HG03097 (cell line): Measurements from ENCODE around the gene SCAPER.
"Not testable (repeated sequence)": the region's sequence is repeated elsewhere in the genome, so short reads cannot be mapped to it uniquely, and the experiment has no call there.

Experiments used
- ATAC-seq: cut with Tn5 transposase; IDR thresholded peaks from one replicate; pipeline ENCODE4 v1.9.1; 2021; ENCODE audit not compliant: unreplicated experiment, low FRiP score

The SCAPER gene

DNA sequence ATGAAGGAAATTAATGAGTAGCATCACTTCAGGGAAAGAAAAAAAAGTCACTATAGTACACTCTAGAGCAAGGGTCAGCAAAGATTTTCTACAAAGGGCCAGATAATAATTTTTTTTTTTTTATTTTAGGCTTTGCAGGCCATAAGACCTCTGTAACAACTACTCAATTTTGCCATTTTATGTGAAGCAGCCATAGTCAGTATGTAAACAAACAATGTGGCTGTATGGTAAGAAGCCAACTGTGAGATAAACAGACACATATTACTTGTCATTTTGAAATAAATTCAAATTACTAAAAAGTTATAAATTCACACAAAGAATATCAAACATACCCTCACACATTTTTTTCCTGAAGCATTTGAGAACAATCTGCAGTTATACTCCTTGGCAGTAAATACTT lies 40.6 kb downstream of the SCAPER start:
- ATAC-seq, result no peak

GRCh38 chr15:76863693-76864092 lies 41.4 kb downstream of the SCAPER start:
- ATAC-seq, result no peak

- ATAC-seq, result no peak
These were observed 42.0 kb downstream of the SCAPER start for GRCh38 chr15:76863123-76863522.

- ATAC-seq, result no peak
These were observed 43.2 kb downstream of the SCAPER start for GRCh38 chr15:76861815-76862397.

- ATAC-seq, result no peak
These were observed 44.9 kb downstream of the SCAPER start for GRCh38 chr15:76860201-76860600.

- ATAC-seq, result not testable (repeated sequence)
These were observed 54.8 kb downstream of the SCAPER start for GRCh38 chr15:76850367-76850766.

- ATAC-seq, result no peak
These were observed 58.4 kb downstream of the SCAPER start for GRCh38 chr15:76846782-76847181.

DNA sequence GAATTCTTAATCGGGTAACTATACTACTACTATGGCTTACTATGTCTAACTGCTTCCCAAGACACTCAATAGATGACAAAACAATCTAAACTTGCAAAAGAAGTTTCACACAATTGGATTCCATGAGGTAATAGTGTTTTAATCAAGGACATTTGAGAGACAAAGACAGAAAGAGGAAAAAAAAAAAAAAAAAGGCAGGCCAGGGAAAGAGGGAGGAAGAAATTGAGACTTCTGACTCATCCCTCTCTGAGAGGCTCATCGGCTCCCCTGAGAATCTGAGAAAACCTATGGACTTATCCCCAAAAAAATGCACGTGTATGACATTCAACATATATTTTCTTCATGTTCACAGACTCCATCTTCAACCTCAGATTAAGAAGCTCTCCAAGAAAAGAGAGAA lies 61.0 kb downstream of the SCAPER start:
- ATAC-seq, result no peak

DNA sequence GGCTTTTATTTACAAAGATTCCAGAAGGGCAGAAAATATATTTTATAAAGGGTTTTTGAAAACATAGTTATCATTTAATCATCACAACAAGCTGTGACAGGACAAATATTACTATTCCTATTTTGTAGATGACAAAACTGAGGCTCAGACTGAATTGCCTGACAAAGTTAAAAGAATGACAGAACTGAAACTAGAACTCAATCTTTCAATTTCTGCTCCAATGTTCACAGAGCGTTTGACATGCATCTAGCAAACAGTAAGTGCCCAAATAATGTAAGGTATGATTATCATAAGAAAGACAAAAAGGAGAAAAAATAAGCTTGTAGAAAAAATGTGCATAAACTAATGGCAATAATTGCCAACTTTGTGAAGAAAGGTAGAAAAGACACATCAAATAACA lies 61.9 kb downstream of the SCAPER start:
- no peak for ATAC-seq

- no peak for ATAC-seq
These were observed 64.2 kb downstream of the SCAPER start for GRCh38 chr15:76840830-76841460.

DNA sequence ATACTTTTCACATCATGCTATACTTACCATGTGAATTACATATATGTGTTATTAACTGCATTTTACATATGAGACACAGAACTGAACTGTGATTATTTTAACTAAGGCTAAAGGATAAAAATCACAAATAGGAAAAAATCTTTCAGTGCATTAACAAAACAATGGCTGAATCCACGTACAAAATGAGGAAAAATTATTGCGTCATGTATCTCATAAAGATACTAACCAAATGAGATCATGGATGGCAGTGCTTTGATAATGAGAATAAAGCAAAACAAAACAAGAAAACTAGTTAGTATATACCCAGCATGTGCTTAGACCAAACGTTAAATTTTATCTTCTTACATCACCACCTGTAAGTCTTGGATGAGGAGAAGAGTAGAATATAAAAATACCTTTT lies 66.0 kb downstream of the SCAPER start:
- no peak for ATAC-seq

GRCh38 chr15:76837474-76837873 lies 67.7 kb downstream of the SCAPER start:
- no peak for ATAC-seq

DNA sequence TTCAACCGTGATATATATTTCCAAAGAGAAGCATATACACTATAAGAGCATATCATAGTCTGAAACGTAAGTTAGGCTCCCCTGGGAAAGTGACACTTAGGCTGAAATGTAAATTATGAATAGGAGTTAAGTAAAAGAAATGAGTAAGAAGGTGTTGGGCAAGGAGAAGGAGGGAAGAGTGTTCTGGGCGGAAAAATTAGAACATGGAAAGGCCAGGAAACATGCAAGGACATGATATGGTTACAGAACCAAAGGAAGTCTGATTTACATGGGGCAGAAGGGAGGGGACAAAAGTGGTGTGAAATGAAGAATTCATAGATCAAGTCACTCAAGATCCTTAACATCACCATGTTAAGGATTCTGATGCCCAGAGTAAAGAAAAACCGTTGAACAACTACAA lies 75.2 kb downstream of the SCAPER start:
- ATAC-seq, result no peak

GRCh38 chr15:76823890-76824289 lies 81.2 kb downstream of the SCAPER start:
- ATAC-seq, result no peak

- ATAC-seq, result no peak
These were observed 81.8 kb downstream of the SCAPER start for GRCh38 chr15:76823303-76823702.

- ATAC-seq, result not testable (repeated sequence)
These were observed 86.2 kb downstream of the SCAPER start for GRCh38 chr15:76818926-76819325.

- ATAC-seq, result no peak
These were observed 89.7 kb downstream of the SCAPER start for GRCh38 chr15:76815421-76815820.

- ATAC-seq, result no peak
These were observed 92.8 kb downstream of the SCAPER start for GRCh38 chr15:76812381-76812780.

- no peak for ATAC-seq
These were observed 95.6 kb downstream of the SCAPER start for GRCh38 chr15:76809412-76810103.

GRCh38 chr15:76803049-76803571 lies 102.0 kb downstream of the SCAPER start:
- no peak for ATAC-seq

GRCh38 chr15:76802411-76802810 lies 102.7 kb downstream of the SCAPER start:
- no peak for ATAC-seq

DNA sequence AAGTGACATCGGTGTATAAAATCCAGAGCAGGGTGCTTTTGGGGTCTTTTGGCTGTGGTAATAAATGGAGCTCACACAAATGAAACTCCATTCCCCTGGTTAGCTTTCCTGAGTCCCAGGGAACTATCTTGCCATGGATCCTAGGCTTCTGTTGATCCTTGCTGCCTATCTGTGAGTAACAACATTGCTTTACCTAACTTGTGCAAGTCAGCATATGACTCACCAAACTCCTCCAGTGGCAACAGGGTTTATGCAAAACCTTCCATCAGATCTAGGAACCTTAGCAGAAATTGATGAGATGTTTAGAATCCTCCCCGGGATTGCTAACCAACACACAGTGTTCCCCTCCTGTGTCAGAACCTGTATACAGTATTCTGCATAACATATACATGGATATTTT lies 105.4 kb downstream of the SCAPER start:
- no peak for ATAC-seq
